ENCODE results near the gene AK5. TPM values are rescaled to one million over a fixed set of nuclear protein-coding genes. Genes with fewer than 3 reads are reported as not detected.

The AK5 gene
- total RNA-seq, 1 donor from 2014 or later = 1.8 TPM

DNA sequence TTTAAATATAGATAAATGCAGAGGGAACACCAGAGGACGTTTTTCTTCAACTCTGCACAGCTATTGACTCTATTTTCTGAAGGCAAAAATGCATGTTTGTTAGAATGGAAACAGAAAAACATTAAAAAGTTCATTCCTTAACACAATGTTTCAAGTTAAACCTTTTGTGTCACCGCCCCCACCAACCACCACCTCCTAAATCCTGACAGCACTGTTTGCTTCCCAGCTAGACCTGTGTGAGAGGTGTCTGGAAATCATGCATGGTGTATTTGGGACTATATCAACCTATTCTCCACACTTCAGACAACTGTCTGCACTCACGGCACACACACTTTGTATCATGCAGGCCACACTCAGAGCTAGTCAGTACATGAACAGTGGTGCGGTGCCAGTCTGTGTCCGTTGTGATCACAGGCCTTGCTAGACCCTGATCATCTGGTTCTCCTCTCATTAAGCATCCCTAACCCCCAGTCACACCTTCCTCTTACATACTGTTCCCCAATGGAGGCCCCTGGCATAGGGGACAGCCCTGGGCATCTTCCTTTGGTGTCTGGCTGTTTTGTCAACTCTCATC, 276.9 kb downstream of the AK5 start:
- Histone ChIP-seq H3K4me3 (ENCODE audit: low read depth, low read length) (no peak overlapping the region), H3K27me3 (ENCODE audit: control insufficient read depth, insufficient read depth, low read length) (no peaks in the 10 kb centered on the region), H3K36me3 (ENCODE audit: control insufficient read depth, insufficient read depth, low read length) (no peaks in the 10 kb centered on the region)
- no peak for TF ChIP-seq CTCF (IDR thresholded peaks at IDR 0.05; ENCODE audit: insufficient read depth, low read length, poor library complexity, severe bottlenecking)
- DNase-seq (ENCODE audit: low read depth) = no peak

DNA sequence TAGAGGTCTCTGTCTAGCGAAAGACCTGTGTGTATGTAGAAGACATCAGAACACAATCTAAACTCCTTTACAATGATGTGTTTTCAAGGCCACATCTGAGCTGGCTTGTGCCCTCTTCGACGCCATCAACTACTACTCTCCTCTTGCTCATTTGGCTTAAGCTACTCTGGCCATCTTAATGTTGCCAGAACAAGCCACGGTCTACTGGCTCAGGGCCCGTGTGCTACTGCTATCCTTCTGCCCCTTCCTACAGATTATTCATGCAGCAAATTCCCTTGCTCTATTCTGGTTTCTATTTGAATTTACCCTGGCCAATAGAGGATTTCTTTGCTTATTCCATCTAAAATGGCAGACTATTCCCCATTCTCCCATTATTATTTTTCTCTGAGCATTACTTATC, 278.9 kb downstream of the AK5 start:
- H3K4me3 ChIP-seq (ENCODE audit: low read depth, low read length) = no peak overlapping the region
- H3K36me3 ChIP-seq (ENCODE audit: control insufficient read depth, insufficient read depth, low read length) = no peaks in the 10 kb centered on the region
- DNase-seq (ENCODE audit: low read depth) = no peak
- TF ChIP-seq CTCF (IDR thresholded peaks at IDR 0.05; ENCODE audit: insufficient read depth, low read length, poor library complexity, severe bottlenecking) = no peak
- H3K27me3 ChIP-seq (ENCODE audit: control insufficient read depth, insufficient read depth, low read length) = no peaks in the 10 kb centered on the region

DNA sequence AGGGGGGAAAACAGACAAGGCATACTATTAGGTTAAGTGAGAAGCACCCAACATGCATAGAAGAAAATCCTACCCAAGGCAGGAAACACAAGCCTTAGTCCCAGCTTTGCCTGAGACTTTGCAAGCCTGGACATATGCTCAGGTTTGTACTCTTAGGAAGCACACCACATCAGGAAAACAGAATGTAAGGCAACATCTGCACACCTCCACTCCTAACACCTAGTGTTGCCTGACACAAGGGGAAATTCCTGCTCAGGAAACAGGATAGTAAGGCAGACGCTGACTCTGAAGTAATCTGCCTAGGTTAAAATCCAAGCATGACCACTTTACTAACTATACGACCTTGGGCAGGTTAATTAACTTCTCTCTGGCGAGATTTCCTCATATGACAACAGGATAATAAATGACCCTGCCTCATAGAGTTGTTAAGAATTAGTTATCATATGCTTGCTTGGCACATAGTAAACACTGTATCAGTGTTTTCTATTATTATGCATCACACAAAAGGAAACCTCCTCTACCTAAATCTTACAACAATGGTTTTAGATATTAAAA, 280.9 kb downstream of the AK5 start:
- Histone ChIP-seq H3K36me3 (ENCODE audit: control insufficient read depth, insufficient read depth, low read length) (no peaks in the 10 kb centered on the region), H3K4me3 (ENCODE audit: low read depth, low read length) (no peak overlapping the region), H3K27me3 (ENCODE audit: control insufficient read depth, insufficient read depth, low read length) (no peaks in the 10 kb centered on the region)
- DNase-seq (ENCODE audit: low read depth) = no peak
- no peak for TF ChIP-seq CTCF (IDR thresholded peaks at IDR 0.05; ENCODE audit: insufficient read depth, low read length, poor library complexity, severe bottlenecking)

DNA sequence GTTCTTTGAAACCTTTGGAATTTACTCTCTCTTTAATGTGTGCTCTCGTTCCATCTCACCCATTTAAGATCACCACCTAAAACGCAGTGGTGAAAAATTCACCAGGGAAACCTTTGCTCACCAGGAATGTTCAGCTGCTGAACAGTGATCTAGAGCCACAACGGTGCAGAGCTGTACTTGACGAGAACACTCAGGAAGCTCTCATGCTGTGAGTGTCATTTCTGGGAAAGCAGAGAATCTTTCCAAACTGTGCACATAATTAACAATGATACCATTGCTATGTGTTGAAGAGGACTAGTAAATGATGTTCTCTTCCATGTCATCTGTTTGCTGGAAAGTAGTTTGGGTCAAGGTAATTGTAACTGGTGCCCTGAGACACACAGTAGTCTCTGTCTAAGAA, 283.5 kb downstream of the AK5 start:
- Histone ChIP-seq H3K36me3 (ENCODE audit: control insufficient read depth, insufficient read depth, low read length) (no peaks in the 10 kb centered on the region), H3K27me3 (ENCODE audit: control insufficient read depth, insufficient read depth, low read length) (no peaks in the 10 kb centered on the region)
- DNase-seq (ENCODE audit: low read depth) = no peak

GRCh38 chr1:77571642-77572041, 289.8 kb downstream of the AK5 start:
- no peak for TF ChIP-seq CTCF (IDR thresholded peaks at IDR 0.05; ENCODE audit: insufficient read depth, low read length, poor library complexity, severe bottlenecking)
- Histone ChIP-seq H3K4me3 (ENCODE audit: low read depth, low read length) (no peak overlapping the region), H3K27me3 (ENCODE audit: control insufficient read depth, insufficient read depth, low read length) (no peaks in the 10 kb centered on the region), H3K36me3 (ENCODE audit: control insufficient read depth, insufficient read depth, low read length) (no peaks in the 10 kb centered on the region)
- no peak for DNase-seq (ENCODE audit: low read depth)

More for the DNA sequence above, 283.5 kb downstream of the AK5 start:
- no peak for TF ChIP-seq CTCF (IDR thresholded peaks at IDR 0.05; ENCODE audit: insufficient read depth, low read length, poor library complexity, severe bottlenecking)
- no peak overlapping the region for H3K4me3 ChIP-seq (ENCODE audit: low read depth, low read length)

DNA sequence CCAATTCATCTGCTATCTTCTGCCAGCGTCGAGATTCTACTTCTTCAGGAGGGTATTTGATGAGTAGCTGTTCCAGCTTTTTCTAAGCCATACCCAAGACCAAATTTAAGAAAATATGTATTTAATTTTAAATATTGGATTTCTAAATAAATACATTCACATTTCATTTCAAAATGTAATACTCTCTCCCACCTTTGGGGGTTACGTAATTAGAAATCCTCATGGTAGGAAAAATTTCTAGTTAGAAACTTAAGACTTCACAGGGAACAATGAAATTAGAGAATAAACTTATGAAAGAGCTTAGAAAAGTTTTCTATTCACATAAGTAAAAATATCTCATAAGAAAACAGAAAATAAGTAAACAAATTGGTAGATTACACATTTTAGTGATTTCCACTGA, 297.7 kb downstream of the AK5 start:
- H3K4me3 ChIP-seq (ENCODE audit: low read depth, low read length) = no peak overlapping the region
- no peak for TF ChIP-seq CTCF (IDR thresholded peaks at IDR 0.05; ENCODE audit: insufficient read depth, low read length, poor library complexity, severe bottlenecking)
- H3K36me3 ChIP-seq (ENCODE audit: control insufficient read depth, insufficient read depth, low read length) = no peaks in the 10 kb centered on the region
- DNase-seq (ENCODE audit: low read depth) = no peak
- no peaks in the 10 kb centered on the region for H3K27me3 ChIP-seq (ENCODE audit: control insufficient read depth, insufficient read depth, low read length)

All from kidney epithelial cell (primary cell).